Stomach (tissue), 9 donors: Measurements from ENCODE around the gene SLC25A23. TPM values are rescaled to one million over a fixed set of nuclear protein-coding genes. Genes with fewer than 3 reads are reported as not detected.

Experiments
- DNase-seq, 2 donors: peaks; one replicate each; pipeline versions ENCODE4 v3.0.0 to v3.0.0-alpha.2; 2013 to 2019
- H3K27ac ChIP-seq, 5 donors: fragments of 200-600 bp in 4 of 5; sonication (generic) in 4 of 5; one replicate each; pipeline ENCODE4 v1.5.1; 2013 to 2019; ENCODE audit warnings: mild to moderate bottlenecking in 1 of 5, moderate library complexity in 1 of 5
- H3K27me3 ChIP-seq, 3 donors: fragments of 200-600 bp; sonication (generic); one replicate each; pipeline ENCODE4 v1.5.1; 2017 to 2019; ENCODE audit warnings: mixed run types in 1 of 3
- H3K36me3 ChIP-seq, 4 donors: fragments of 200-600 bp; sonication (generic); 1 replicate in 3 of 4; 2 replicates in 1 of 4; pipeline ENCODE4 v1.5.1; 2016 to 2019
- H3K4me1 ChIP-seq, 4 donors: fragments of 200-600 bp; sonication (generic); one replicate each; pipeline ENCODE4 v1.5.1; 2016 to 2019
- H3K4me3 ChIP-seq, 4 donors: fragments of 200-600 bp; sonication (generic) in 3 of 4; one replicate each; pipeline ENCODE4 v1.5.1; 2016 to 2019; ENCODE audit warnings: mild to moderate bottlenecking in 1 of 4
- H3K9me3 ChIP-seq, 4 donors: fragments of 200-600 bp; sonication (generic); one replicate each; pipeline ENCODE4 v1.5.1; 2016 to 2019
- EP300 ChIP-seq: sonication (generic); formaldehyde crosslinking; IDR thresholded peaks from one replicate; pipeline ENCODE4 v1.6.1; 2017; ENCODE audit warnings: antibody characterized with exemption
- POLR2A ChIP-seq, 4 donors: fragments of 450-650 bp; IDR thresholded peaks; one replicate each; pipeline ENCODE4 v1.6.1; 2016; ENCODE audit warnings: antibody characterized with exemption in 4 of 4, control low read depth in 2 of 4, mild to moderate bottlenecking in 1 of 4, moderate library complexity in 1 of 4
- POLR2AphosphoS5 ChIP-seq, 3 donors: sonication (generic); formaldehyde crosslinking; IDR thresholded peaks; one replicate each; pipeline ENCODE4 v1.6.1; 2016; ENCODE audit warnings: antibody characterized with exemption in 3 of 3
- WGBS, 5 donors: extraction: QIAGEN DNeasy Blood & Tissue Kit in 3 of 5; methylation state at CpG; one replicate each; pipeline versions ENCODE4 v1.1.5 to v1.1.7; 2013 to 2018; 5-methylcytosine and 5-hydroxymethylcytosine counted together
- intact Hi-C: fragments of 100-400 bp; cut with DNase I; formaldehyde crosslinking; loops from one replicate; pipeline ENCODE4 v1.15.1; 2023; ENCODE audit warnings: low total_unique reads
- polyA plus RNA-seq, 3 donors: library from polyadenylated mRNA; stranded (reverse); fragments of 200-250 nt; gene quantifications; one replicate each; pipeline ENCODE4 v1.2.3, GENCODE V29; 2013
- total RNA-seq, 5 donors: library from RNA; depleted of rRNA; stranded (reverse); fragments of >200 nt; gene quantifications; one replicate each; pipeline versions ENCODE4 v1.1.0 to v1.2.3, GENCODE V29; 2014 to 2016
- TF ChIP-seq, protein P1 (sequence below), 7 experiments: fragments of 450-650 bp in 4 of 7; fragments of 200-600 bp in 3 of 7; sonication (generic) in 3 of 7; IDR thresholded peaks; one replicate each; pipeline ENCODE4 v1.5.1; 2016 to 2019; ENCODE audit warnings: antibody characterized with exemption in 7 of 7, control low read depth in 2 of 7, mild to moderate bottlenecking in 1 of 7
- donor health status: healthy with polysubstance abuse.
- donor health status: Bipolar disorder and iron deficiency.
- donor health status: healthy.

SLC25A23 gene
- total and polyA plus RNA-seq, 8 donors, result 20.7 to 191 (median 38.3) TPM

- intact Hi-C loops, result no loop called here
- H3K36me3 ChIP-seq, result peaks cover 2 to 69% (median 30%) of the 10 kb centered on the region in 4 donors
- no peak overlapping the region for H3K27ac ChIP-seq
- no peak overlapping the region for H3K4me3 ChIP-seq
- peaks cover 0 to 7% (median 0%) of the 10 kb centered on the region in 4 donors for H3K9me3 ChIP-seq
- H3K4me1 ChIP-seq, result no peaks in the 10 kb centered on the region
- no peak for DNase-seq
- WGBS, 5 donors, result 88 to 97% (median 91%) methylated on average over 12 to 13 of the region's 13 CpGs
- TF ChIP-seq POLR2A (IDR thresholded peaks at IDR 0.05) (no peak), POLR2AphosphoS5 (IDR thresholded peaks at IDR 0.05) (no peak), EP300 (no peak)
- TF ChIP-seq, protein P1, sequence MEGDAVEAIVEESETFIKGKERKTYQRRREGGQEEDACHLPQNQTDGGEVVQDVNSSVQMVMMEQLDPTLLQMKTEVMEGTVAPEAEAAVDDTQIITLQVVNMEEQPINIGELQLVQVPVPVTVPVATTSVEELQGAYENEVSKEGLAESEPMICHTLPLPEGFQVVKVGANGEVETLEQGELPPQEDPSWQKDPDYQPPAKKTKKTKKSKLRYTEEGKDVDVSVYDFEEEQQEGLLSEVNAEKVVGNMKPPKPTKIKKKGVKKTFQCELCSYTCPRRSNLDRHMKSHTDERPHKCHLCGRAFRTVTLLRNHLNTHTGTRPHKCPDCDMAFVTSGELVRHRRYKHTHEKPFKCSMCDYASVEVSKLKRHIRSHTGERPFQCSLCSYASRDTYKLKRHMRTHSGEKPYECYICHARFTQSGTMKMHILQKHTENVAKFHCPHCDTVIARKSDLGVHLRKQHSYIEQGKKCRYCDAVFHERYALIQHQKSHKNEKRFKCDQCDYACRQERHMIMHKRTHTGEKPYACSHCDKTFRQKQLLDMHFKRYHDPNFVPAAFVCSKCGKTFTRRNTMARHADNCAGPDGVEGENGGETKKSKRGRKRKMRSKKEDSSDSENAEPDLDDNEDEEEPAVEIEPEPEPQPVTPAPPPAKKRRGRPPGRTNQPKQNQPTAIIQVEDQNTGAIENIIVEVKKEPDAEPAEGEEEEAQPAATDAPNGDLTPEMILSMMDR (IDR thresholded peaks at IDR 0.05), result no peak
- no peaks in the 10 kb centered on the region for H3K27me3 ChIP-seq
Observed at GRCh38 chr19:6443986-6444385, 15.6 kb downstream of the SLC25A23 start.

GRCh38 chr19:6442087-6442688, 17.4 kb downstream of the SLC25A23 start:
- DNase-seq, result no peak
- H3K27me3 ChIP-seq, result no peaks in the 10 kb centered on the region
- peaks cover 0 to 7% (median 0%) of the 10 kb centered on the region in 4 donors for H3K9me3 ChIP-seq
- no peak overlapping the region for H3K27ac ChIP-seq
- intact Hi-C loops, result no loop called here
- no peak for TF ChIP-seq EP300
- TF ChIP-seq, protein P1 (IDR thresholded peaks at IDR 0.05), result no peak
- TF ChIP-seq POLR2A (IDR thresholded peaks at IDR 0.05), result no peak
- no peak for TF ChIP-seq POLR2AphosphoS5 (IDR thresholded peaks at IDR 0.05)
- H3K36me3 ChIP-seq, result peaks cover 2 to 58% (median 28%) of the 10 kb centered on the region in 4 donors
- H3K4me3 ChIP-seq, result no peak overlapping the region
- 80 to 94% (median 87%) methylated on average over 9 to 13 of the region's 13 CpGs for WGBS, 5 donors
- H3K4me1 ChIP-seq, result no peaks in the 10 kb centered on the region

- Histone ChIP-seq H3K27me3 (no peaks in the 10 kb centered on the region), H3K4me3 (no peak overlapping the region), H3K36me3 (peaks cover 1 to 45% (median 19%) of the 10 kb centered on the region in 4 donors), H3K27ac (no peak overlapping the region), H3K4me1 (no peaks in the 10 kb centered on the region), H3K9me3 (no peaks in the 10 kb centered on the region)
- no peak for DNase-seq
- TF ChIP-seq POLR2AphosphoS5 (IDR thresholded peaks at IDR 0.05), result no peak
- no peak for TF ChIP-seq POLR2A (IDR thresholded peaks at IDR 0.05)
- TF ChIP-seq EP300, result no peak
- TF ChIP-seq, protein P1 (IDR thresholded peaks at IDR 0.05), result no peak
- 78 to 89% (median 86%) methylated on average over 3 of the region's 3 CpGs for WGBS, 5 donors
- intact Hi-C loops, result no loop called here
Observed at GRCh38 chr19:6440905-6441304, 18.7 kb downstream of the SLC25A23 start.

DNA sequence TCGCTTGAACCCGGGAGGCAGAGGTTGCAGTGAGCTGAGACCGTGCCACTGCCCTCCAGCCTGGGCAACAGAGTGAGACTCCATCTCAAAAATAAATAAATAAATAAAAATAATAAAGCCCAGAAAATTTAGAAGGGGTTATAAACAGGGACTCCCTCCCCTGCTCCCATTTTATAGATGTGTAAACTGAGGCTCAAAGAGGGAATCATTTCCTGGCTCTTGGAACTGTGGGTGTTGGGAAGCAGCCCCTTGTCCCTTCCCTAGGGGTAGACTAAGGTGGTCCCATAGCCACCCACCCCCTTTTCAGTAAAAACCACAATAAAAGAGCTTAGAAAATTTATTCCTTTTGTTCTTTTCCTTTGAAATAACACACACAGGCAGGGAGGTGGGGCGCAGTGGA, 19.8 kb downstream of the SLC25A23 start:
- Histone ChIP-seq H3K27me3 (no peaks in the 10 kb centered on the region), H3K9me3 (no peaks in the 10 kb centered on the region), H3K4me1 (no peaks in the 10 kb centered on the region), H3K4me3 (no peak overlapping the region), H3K36me3 (peaks cover 0 to 34% (median 9%) of the 10 kb centered on the region in 4 donors), H3K27ac (no peak overlapping the region)
- intact Hi-C loops, result no loop called here
- DNase-seq, result no peak
- 87 to 98% (median 92%) methylated on average over 3 to 4 of the region's 4 CpGs for WGBS, 5 donors
- no peak for TF ChIP-seq POLR2A (IDR thresholded peaks at IDR 0.05)
- TF ChIP-seq, protein P1 (IDR thresholded peaks at IDR 0.05), result no peak
- no peak for TF ChIP-seq EP300
- TF ChIP-seq POLR2AphosphoS5 (IDR thresholded peaks at IDR 0.05), result no peak
